Liver (tissue), 9 donors: ENCODE results near the gene MZT2B. TPM values are rescaled to one million over a fixed set of nuclear protein-coding genes. Genes with fewer than 3 reads are reported as not detected.
"Not testable (repeated sequence)": the region's sequence is repeated elsewhere in the genome, so short reads cannot be mapped to it uniquely, and the experiment has no call there.

Source experiments
- DNase-seq: peaks from one replicate; pipeline ENCODE4 v3.0.0-alpha.2; 2017; ENCODE audit warnings: low spot score
- H3K27ac ChIP-seq, 2 donors: one replicate each; pipeline ENCODE4 v1.7.0; 2013; ENCODE audit warnings: inconsistent platforms in 2 of 2, low read length in 2 of 2, control low read depth in 1 of 2, low read depth in 1 of 2, mild to moderate bottlenecking in 1 of 2
- H3K27me3 ChIP-seq, 4 donors: one replicate each; pipeline versions ENCODE4 v1.6.1 to v1.7.0; 2013; ENCODE audit warnings: low read length in 3 of 4, inconsistent platforms in 1 of 4, mild to moderate bottlenecking in 1 of 4, moderate library complexity in 1 of 4; ENCODE audit not compliant: control insufficient read depth in 4 of 4, insufficient read depth in 4 of 4
- H3K36me3 ChIP-seq, 4 donors: one replicate each; pipeline versions ENCODE4 v1.6.1 to v1.7.0; 2013; ENCODE audit warnings: low read length in 3 of 4, mild to moderate bottlenecking in 3 of 4, low read depth in 1 of 4, moderate library complexity in 1 of 4; ENCODE audit not compliant: control insufficient read depth in 4 of 4, insufficient read depth in 3 of 4
- H3K4me1 ChIP-seq, 4 donors: one replicate each; pipeline versions ENCODE4 v1.6.1 to v1.7.0; 2013; ENCODE audit warnings: low read length in 3 of 4, mild to moderate bottlenecking in 3 of 4, moderate library complexity in 1 of 4; ENCODE audit not compliant: control insufficient read depth in 4 of 4, insufficient read depth in 4 of 4
- H3K4me3 ChIP-seq, 3 donors: one replicate each; pipeline versions ENCODE4 v1.6.1 to v1.7.0; 2013; ENCODE audit warnings: low read length in 3 of 3, control low read depth in 1 of 3, low read depth in 1 of 3, mild to moderate bottlenecking in 1 of 3
- H3K9ac ChIP-seq, 2 donors: one replicate each; pipeline ENCODE4 v1.7.0; 2013; ENCODE audit warnings: low read length in 2 of 2, mild to moderate bottlenecking in 2 of 2, moderate library complexity in 2 of 2, control low read depth in 1 of 2, low read depth in 1 of 2
- H3K9me3 ChIP-seq, 4 donors: one replicate each; pipeline versions ENCODE4 v1.6.1 to v1.7.0; 2013; ENCODE audit warnings: low read length in 3 of 4; ENCODE audit not compliant: control insufficient read depth in 4 of 4
- ATF3 ChIP-seq: IDR thresholded peaks from 2 replicates; pipeline ENCODE4 v1.6.1; 2016; ENCODE audit warnings: antibody characterized with exemption
- CTCF ChIP-seq: fragments of 150-350 bp; IDR thresholded peaks from 2 replicates; pipeline ENCODE4 v1.5.1; 2017; ENCODE audit warnings: improper control_type of control experiment, low read depth, low read length; ENCODE audit not compliant: missing input control
- EGR1 ChIP-seq, 2 donors: IDR thresholded peaks; 2 replicates each; pipeline ENCODE4 v1.6.1; 2016 to 2018; ENCODE audit warnings: antibody characterized with exemption in 2 of 2, low read depth in 2 of 2
- FOXA2 ChIP-seq: IDR thresholded peaks from 2 replicates; pipeline ENCODE4 v1.6.1; 2016; ENCODE audit warnings: antibody characterized with exemption
- GABPA ChIP-seq, 2 donors: IDR thresholded peaks in 1 of 2; conservative IDR thresholded peaks in 1 of 2; 2 replicates each; pipeline ENCODE4 v1.6.1; 2016; ENCODE audit warnings: antibody characterized with exemption in 2 of 2, mild to moderate bottlenecking in 1 of 2, moderate library complexity in 1 of 2
- NR2F2 ChIP-seq: IDR thresholded peaks from 2 replicates; pipeline ENCODE4 v1.6.1; 2016; ENCODE audit warnings: antibody characterized with exemption
- RAD21 ChIP-seq, 2 donors: IDR thresholded peaks; 2 replicates each; pipeline ENCODE4 v1.6.1; 2016; ENCODE audit warnings: antibody characterized with exemption in 2 of 2, mild to moderate bottlenecking in 2 of 2
- REST ChIP-seq: IDR thresholded peaks from 2 replicates; pipeline ENCODE4 v1.6.1; 2016; ENCODE audit warnings: antibody characterized with exemption, mild to moderate bottlenecking
- RXRA ChIP-seq, 2 donors: IDR thresholded peaks; 2 replicates each; pipeline ENCODE4 v1.6.1; 2017 to 2018; ENCODE audit warnings: antibody characterized with exemption in 2 of 2, mild to moderate bottlenecking in 1 of 2
- SP1 ChIP-seq: IDR thresholded peaks from 2 replicates; pipeline ENCODE4 v1.6.1; 2018; ENCODE audit warnings: antibody characterized with exemption, mild to moderate bottlenecking
- TAF1 ChIP-seq: conservative IDR thresholded peaks from 2 replicates; pipeline ENCODE4 v1.6.1; 2016; ENCODE audit warnings: antibody characterized with exemption, mild to moderate bottlenecking
- YY1 ChIP-seq: IDR thresholded peaks from 2 replicates; pipeline ENCODE4 v1.6.1; 2016; ENCODE audit warnings: antibody characterized with exemption, mild to moderate bottlenecking
- ZBTB33 ChIP-seq: IDR thresholded peaks from 2 replicates; pipeline ENCODE4 v1.6.1; 2016; ENCODE audit warnings: antibody characterized with exemption
- WGBS: extraction: QIAGEN DNeasy Blood & Tissue Kit; methylation state at CpG from one replicate; pipeline ENCODE4 v1.1.7; 2013; 5-methylcytosine and 5-hydroxymethylcytosine counted together
- polyA plus RNA-seq, 2 donors: library from polyadenylated mRNA; stranded (reverse) in 1 of 2; unstranded in 1 of 2; fragments of 200-250 nt in 1 of 2; fragments of >200 nt in 1 of 2; fragmentation: Nextera tagmentation in 1 of 2; extraction: Ambion mirVana in 1 of 2; gene quantifications; one replicate each; pipeline versions ENCODE4 v1.2.1 to v1.2.3, GENCODE V29; 2013 to 2015
- total RNA-seq, 2 donors: library from RNA; depleted of rRNA; stranded (reverse); fragments of >200 nt; gene quantifications; one replicate each; pipeline ENCODE4 v1.2.3, GENCODE V29; 2014
- donor health status: healthy.
- donor health status: healthy.
- donor health status: healthy.
- donor health status: healthy.
- donor health status: healthy.

The MZT2B gene
- total and polyA plus RNA-seq, 4 donors, result 32.0 to 143 (median 120) TPM

GRCh38 chr2:130169896-130170295 is 12.2 kb upstream of the MZT2B start (continued):
- no peak for TF ChIP-seq ZBTB33
- TF ChIP-seq TAF1, result no peak
- TF ChIP-seq YY1, result no peak
- TF ChIP-seq FOXA2, result no peak
- TF ChIP-seq ATF3, result no peak

- H3K36me3 ChIP-seq, result peaks cover 3 to 27% (median 10%) of the 10 kb centered on the region in 4 donors
- H3K4me1 ChIP-seq, H3K27me3 ChIP-seq, H3K9me3 ChIP-seq, H3K4me3 ChIP-seq, H3K9ac ChIP-seq, DNase-seq, H3K27ac ChIP-seq: not testable (repeated sequence)
- WGBS, result 92% methylated on average over 5 of the region's 5 CpGs
Observed at GRCh38 chr2:130174866-130175265, 7.2 kb upstream of the MZT2B start.

GRCh38 chr2:130180404-130181324 is 1.4 kb upstream of the MZT2B start:
- H3K27me3 ChIP-seq, H3K9me3 ChIP-seq, DNase-seq, H3K36me3 ChIP-seq: not testable (repeated sequence)
- Histone ChIP-seq H3K27ac (peak overlapping the region; percentile 95), H3K4me3 (peak overlapping the region; percentile 73 to 99 (median 95)), H3K4me1 (peaks cover 5 to 22% (median 17%) of the 10 kb centered on the region in 4 donors), H3K9ac (peak overlapping the region; percentile 80 to 85)
- WGBS, result 25% methylated on average over 38 of the region's 38 CpGs

- H3K4me3 ChIP-seq, result peak within 1 kb of the TSS; percentile 73 to 99 (median 95)
- H3K9ac ChIP-seq, result peak within 1 kb of the TSS; percentile 80 to 85
- DNase-seq, result peak; percentile 97
- under 1% methylated on average over 55 of the region's 55 CpGs for WGBS
- H3K4me1 ChIP-seq, result peaks cover 5 to 22% (median 17%) of the 10 kb centered on the region in 4 donors
- no peaks in the 10 kb centered on the region for H3K27me3 ChIP-seq
- no peaks in the 10 kb centered on the region for H3K9me3 ChIP-seq
- H3K36me3 ChIP-seq, result peaks cover 0 to 3% (median 0%) of the 10 kb centered on the region in 4 donors
- peak within 1 kb of the TSS; percentile 95 for H3K27ac ChIP-seq
- TF ChIP-seq RXRA (IDR thresholded peaks at IDR 0.05) (no peak), SP1 (peak; percentile 56), TAF1 (no peak), NR2F2 (no peak), FOXA2 (no peak), CTCF (no peak), YY1 (peak; percentile 98), GABPA (IDR thresholded peaks at IDR 0.05 in 1 of 2, conservative IDR thresholded peaks at IDR 0.05 in 1 of 2) (peak in 1 of 2 donors; percentile 65), EGR1 (IDR thresholded peaks at IDR 0.05; ENCODE audit: low read depth in 2 of 2) (peak; percentile 66 to 86), REST (peak; percentile 23), RAD21 (IDR thresholded peaks at IDR 0.05) (no peak), ATF3 (no peak)
Observed at GRCh38 chr2:130181325-130181879, 660 bp upstream of the MZT2B start, which contains the start of gene SMPD4. TSS of gene SMPD4 (minus strand) at chr2:130181602. CDS start at chr2:130176592, 5,010 bp downstream.
